T-helper 17 cell (primary cell): Measurements from ENCODE around the gene MTERF4. TPM values are rescaled to one million over a fixed set of nuclear protein-coding genes. Genes with fewer than 3 reads are reported as not detected.

ENCODE experiments used
- ATAC-seq: fragments of 150-1000 bp; cut with Tn5 transposase; 2 replicates; pipeline ENCODE4 v1.10.0; 2021; ENCODE audit warnings: mild to moderate bottlenecking, moderate library complexity
- DNase-seq, 3 donors: peaks; one replicate each; pipeline versions ENCODE4 v3.0.0 to v3.0.0-alpha.2; 2020 to 2021
- H3K9me3 ChIP-seq: one replicate; pipeline ENCODE4 v1.7.0; 2013; ENCODE audit warnings: low read length, mild to moderate bottlenecking; ENCODE audit not compliant: control insufficient read depth, poor library complexity, severe bottlenecking
- H3K27ac Mint-ChIP-seq: one replicate; pipeline ENCODE4 v1.8.0; 2022; ENCODE audit warnings: mild to moderate bottlenecking, moderate library complexity, mixed read lengths
- H3K27me3 Mint-ChIP-seq: one replicate; pipeline ENCODE4 v1.8.0; 2022; ENCODE audit warnings: mixed read lengths
- H3K36me3 Mint-ChIP-seq: one replicate; pipeline ENCODE4 v1.8.0; 2022; ENCODE audit warnings: low read depth, mixed read lengths
- H3K4me1 Mint-ChIP-seq: one replicate; pipeline ENCODE4 v1.8.0; 2022; ENCODE audit warnings: mild to moderate bottlenecking, mixed read lengths
- H3K4me3 Mint-ChIP-seq: one replicate; pipeline ENCODE4 v1.8.0; 2022; ENCODE audit warnings: mild to moderate bottlenecking, moderate library complexity, mixed read lengths
- total RNA-seq, 4 donors: library from RNA in 2 of 4; stranded (reverse) in 2 of 4; gene quantifications; one replicate each; pipeline ENCODE4 v1.2.3 and lab custom pipeline; 2022 to 2026

Gene MTERF4
- total RNA-seq, 2 donors from 2014 or later, result 66.7 to 82.9 TPM

GRCh38 chr2:241083091-241083415 lies 19.0 kb downstream of the MTERF4 start:
- Mint-ChIP-seq H3K27ac (peak overlapping the region; percentile 79), H3K27me3 (no peaks in the 10 kb centered on the region), H3K4me3 (no peak overlapping the region), H3K36me3 (peaks cover 5% of the 10 kb centered on the region), H3K4me1 (peaks cover 10% of the 10 kb centered on the region)
- ATAC-seq, result no peak
- H3K9me3 ChIP-seq, result no peaks in the 10 kb centered on the region
- DNase-seq, result no peak

GRCh38 chr2:241082341-241083090 lies 19.6 kb downstream of the MTERF4 start:
- Mint-ChIP-seq H3K36me3 (peaks cover 5% of the 10 kb centered on the region), H3K27ac (peak overlapping the region; percentile 79), H3K27me3 (no peaks in the 10 kb centered on the region), H3K4me1 (peaks cover 10% of the 10 kb centered on the region), H3K4me3 (no peak overlapping the region)
- ATAC-seq, result no peak
- H3K9me3 ChIP-seq, result no peaks in the 10 kb centered on the region
- no peak for DNase-seq

GRCh38 chr2:241081643-241082340 lies 20.3 kb downstream of the MTERF4 start:
- no peak overlapping the region for H3K4me3 Mint-ChIP-seq
- no peaks in the 10 kb centered on the region for H3K27me3 Mint-ChIP-seq
- peak overlapping the region; percentile 82 for H3K27ac Mint-ChIP-seq
- no peaks in the 10 kb centered on the region for H3K9me3 ChIP-seq
- H3K4me1 Mint-ChIP-seq, result peaks cover 10% of the 10 kb centered on the region
- DNase-seq (no peak), ATAC-seq (no peak)
- peaks cover 5% of the 10 kb centered on the region for H3K36me3 Mint-ChIP-seq

GRCh38 chr2:241081190-241081642 lies 20.9 kb downstream of the MTERF4 start:
- DNase-seq (no peak), ATAC-seq (no peak)
- H3K9me3 ChIP-seq, result no peaks in the 10 kb centered on the region
- peak overlapping the region; percentile 82 for H3K27ac Mint-ChIP-seq
- no peaks in the 10 kb centered on the region for H3K27me3 Mint-ChIP-seq
- peaks cover 3% of the 10 kb centered on the region for H3K36me3 Mint-ChIP-seq
- H3K4me1 Mint-ChIP-seq, result peaks cover 10% of the 10 kb centered on the region
- H3K4me3 Mint-ChIP-seq, result no peak overlapping the region

- H3K27ac Mint-ChIP-seq, result peak overlapping the region; percentile 82
These were observed 21.5 kb downstream of the MTERF4 start for GRCh38 chr2:241080405-241081189.

GRCh38 chr2:241074901-241075540 lies 27.1 kb downstream of the MTERF4 start:
- H3K27me3 Mint-ChIP-seq, result no peaks in the 10 kb centered on the region
- H3K9me3 ChIP-seq, result no peaks in the 10 kb centered on the region
- peaks cover 2% of the 10 kb centered on the region for H3K36me3 Mint-ChIP-seq
- H3K27ac Mint-ChIP-seq, result no peak overlapping the region
- peaks cover 5% of the 10 kb centered on the region for H3K4me1 Mint-ChIP-seq
- no peak for DNase-seq
- no peak for ATAC-seq
- no peak overlapping the region for H3K4me3 Mint-ChIP-seq

More at GRCh38 chr2:241080405-241081189, 21.5 kb downstream of the MTERF4 start:
- no peaks in the 10 kb centered on the region for H3K27me3 Mint-ChIP-seq
- no peak overlapping the region for H3K4me3 Mint-ChIP-seq
- no peaks in the 10 kb centered on the region for H3K9me3 ChIP-seq
- H3K36me3 Mint-ChIP-seq, result peaks cover 3% of the 10 kb centered on the region
- H3K4me1 Mint-ChIP-seq, result peaks cover 10% of the 10 kb centered on the region
- no peak for DNase-seq
- no peak for ATAC-seq

- no peak overlapping the region for H3K27ac Mint-ChIP-seq
- H3K27me3 Mint-ChIP-seq, result no peaks in the 10 kb centered on the region
- peaks cover 2% of the 10 kb centered on the region for H3K36me3 Mint-ChIP-seq
- DNase-seq, result no peak
- no peak for ATAC-seq
- no peak overlapping the region for H3K4me3 Mint-ChIP-seq
- peaks cover 5% of the 10 kb centered on the region for H3K4me1 Mint-ChIP-seq
- no peaks in the 10 kb centered on the region for H3K9me3 ChIP-seq
These were observed 27.8 kb downstream of the MTERF4 start for GRCh38 chr2:241074065-241074818.

- Mint-ChIP-seq H3K4me3 (no peak overlapping the region), H3K36me3 (peaks cover 2% of the 10 kb centered on the region)
These were observed 28.7 kb downstream of the MTERF4 start for GRCh38 chr2:241073166-241074064.

GRCh38 chr2:241072553-241073165 lies 29.4 kb downstream of the MTERF4 start:
- no peak for DNase-seq
- H3K9me3 ChIP-seq, result no peaks in the 10 kb centered on the region
- Mint-ChIP-seq H3K4me1 (peaks cover 7% of the 10 kb centered on the region), H3K36me3 (peaks cover 2% of the 10 kb centered on the region), H3K27ac (peak overlapping the region; percentile 9), H3K4me3 (no peak overlapping the region), H3K27me3 (no peaks in the 10 kb centered on the region)
- no peak for ATAC-seq

More at GRCh38 chr2:241073166-241074064, 28.7 kb downstream of the MTERF4 start:
- Mint-ChIP-seq H3K27ac (peak overlapping the region; percentile 9), H3K27me3 (no peaks in the 10 kb centered on the region), H3K4me1 (peaks cover 7% of the 10 kb centered on the region)
- H3K9me3 ChIP-seq, result no peaks in the 10 kb centered on the region
- no peak for DNase-seq
- ATAC-seq, result no peak

GRCh38 chr2:241072151-241072550 lies 29.9 kb downstream of the MTERF4 start:
- H3K36me3 Mint-ChIP-seq, result peaks cover 2% of the 10 kb centered on the region
- no peak overlapping the region for H3K27ac Mint-ChIP-seq
- no peak overlapping the region for H3K4me3 Mint-ChIP-seq
- H3K4me1 Mint-ChIP-seq, result peaks cover 7% of the 10 kb centered on the region
- ATAC-seq, result no peak
- no peak for DNase-seq
- H3K27me3 Mint-ChIP-seq, result no peaks in the 10 kb centered on the region
- no peaks in the 10 kb centered on the region for H3K9me3 ChIP-seq

- DNase-seq (no peak), ATAC-seq (no peak)
- no peak overlapping the region for H3K4me3 Mint-ChIP-seq
- no peaks in the 10 kb centered on the region for H3K27me3 Mint-ChIP-seq
- H3K36me3 Mint-ChIP-seq, result peaks cover 2% of the 10 kb centered on the region
- H3K9me3 ChIP-seq, result no peaks in the 10 kb centered on the region
- H3K4me1 Mint-ChIP-seq, result peaks cover 7% of the 10 kb centered on the region
- no peak overlapping the region for H3K27ac Mint-ChIP-seq
These were observed 30.4 kb downstream of the MTERF4 start for GRCh38 chr2:241071677-241072111.
